HUDEP-2 (cell line): ENCODE results near the gene C14orf119.

Experiments used
- DNase-seq, 76 experiments: peaks; one replicate each; lab custom pipeline; 2025; ENCODE audit not compliant: unreplicated experiment in 76 of 76; lab: John Stamatoyannopoulos, UW

Gene C14orf119

GRCh38 chr14:23095196-23096108 is at the start of gene C14orf119:
Gene C14orf119, plus strand, starts transcription at chr14:23095505. Its CDS starts 2,154 bp downstream, at chr14:23097659.
- DNase-seq, result no peak

GRCh38 chr14:23047034-23047634 is 48.2 kb upstream of the C14orf119 start:
- DNase-seq, result no peak

- no peak for DNase-seq
Measured at GRCh38 chr14:23047751-23048693, 47.3 kb upstream of the C14orf119 start.

GRCh38 chr14:23049011-23049410 is 46.3 kb upstream of the C14orf119 start:
- DNase-seq, result no peak

GRCh38 chr14:23051141-23052057 is 43.9 kb upstream of the C14orf119 start:
- no peak for DNase-seq

DNA sequence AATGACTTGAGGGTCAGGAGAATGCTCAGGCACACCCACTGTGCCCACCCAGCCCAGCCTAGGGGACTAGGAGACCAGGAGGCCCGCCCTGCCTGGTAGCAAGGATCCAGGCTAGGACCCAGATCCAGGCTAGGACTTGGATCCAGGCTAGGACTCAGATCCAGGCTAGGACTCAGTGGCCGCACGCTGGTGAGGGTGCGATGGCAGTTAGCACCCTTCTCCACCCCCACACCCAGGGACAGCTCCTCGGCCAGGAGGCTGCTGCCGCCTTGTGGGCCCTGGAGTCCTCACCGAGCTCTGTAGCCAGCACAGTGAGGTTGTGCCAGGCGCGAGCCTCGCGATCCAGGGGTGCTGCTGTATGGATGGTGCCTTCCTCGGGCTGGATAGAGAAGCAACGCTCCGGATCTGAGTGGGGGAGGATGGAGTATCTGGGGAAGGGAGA is 43.1 kb upstream of the C14orf119 start:
- no peak for DNase-seq

DNA sequence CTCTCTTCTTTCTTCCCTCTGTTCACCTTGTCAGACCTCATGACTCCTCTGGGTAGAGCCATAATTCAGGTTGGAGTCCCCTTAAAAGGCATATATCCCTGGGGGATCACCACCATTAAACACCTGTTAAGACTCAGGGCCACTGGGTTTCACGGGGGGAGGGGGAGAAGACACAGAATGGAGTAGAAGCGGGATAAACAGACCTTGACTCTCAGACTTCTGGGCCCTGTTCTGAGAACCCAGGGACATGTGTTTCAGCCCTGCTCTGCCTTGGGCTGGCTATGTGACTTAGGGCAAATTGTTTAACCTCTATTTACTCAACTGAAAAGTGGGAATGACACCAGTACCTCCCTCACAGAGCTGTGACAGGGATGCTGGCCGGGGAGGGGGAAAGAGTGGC is 42.6 kb upstream of the C14orf119 start:
- DNase-seq, result no peak

GRCh38 chr14:23053426-23053825 is 41.9 kb upstream of the C14orf119 start:
- DNase-seq, result no peak

DNA sequence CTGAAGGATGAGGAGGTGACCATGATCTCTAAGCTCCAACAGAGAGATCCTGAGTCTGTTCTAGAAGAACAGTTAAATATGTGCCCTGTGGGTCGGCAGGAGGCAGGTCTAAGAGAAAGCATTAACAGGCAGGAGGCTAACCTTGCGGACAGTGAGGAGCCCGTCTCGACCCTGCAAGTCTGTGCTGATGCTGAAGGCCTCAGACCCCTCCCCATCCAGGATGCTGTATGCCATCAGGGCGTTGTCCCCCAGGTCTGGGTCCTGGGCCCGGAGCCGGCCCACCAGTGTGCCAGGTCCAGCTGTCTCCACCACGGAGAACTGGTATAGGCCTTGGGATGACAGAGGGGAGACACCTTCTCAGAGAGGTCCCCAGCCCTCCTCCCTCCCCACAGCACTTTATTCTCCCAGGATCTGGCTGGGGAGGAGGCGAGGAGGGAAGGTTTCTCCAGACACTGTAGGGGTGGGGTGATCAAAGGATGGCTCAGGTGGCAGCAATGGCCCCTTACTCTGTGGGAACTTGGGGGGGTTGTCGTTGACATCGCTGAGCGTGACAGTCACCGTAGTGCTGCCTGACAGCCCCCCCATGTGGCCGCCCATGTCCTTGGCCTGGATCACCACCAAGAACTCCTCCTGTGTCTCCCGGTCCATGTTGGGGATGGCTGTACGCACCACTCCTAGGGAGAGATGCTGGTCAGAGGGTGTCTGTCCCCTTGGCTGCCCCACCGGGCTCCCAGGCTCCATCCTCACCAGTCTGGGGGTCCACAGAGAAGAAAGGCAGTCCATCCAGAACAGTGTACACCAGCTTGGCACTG is 41.1 kb upstream of the C14orf119 start:
- DNase-seq, result no peak

DNA sequence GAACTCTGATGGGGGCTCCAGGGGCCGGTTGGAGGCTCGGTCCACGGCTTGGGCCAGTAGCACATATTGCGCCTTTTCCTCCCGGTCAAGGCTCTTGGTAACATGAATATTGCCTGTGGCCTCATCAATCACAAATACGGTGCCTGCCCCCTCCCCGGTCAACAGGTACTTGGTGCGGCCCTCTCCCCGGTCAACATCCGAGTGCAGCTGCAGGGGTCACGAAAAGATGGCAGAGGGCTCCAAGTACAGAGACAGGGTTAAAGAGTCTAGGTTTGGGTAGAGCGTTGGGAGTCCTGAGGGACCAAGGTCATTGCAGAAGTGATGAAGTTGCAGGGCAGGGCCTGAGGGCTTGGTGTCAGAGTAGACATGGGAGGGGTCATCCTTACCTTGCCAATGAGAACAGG is 40.2 kb upstream of the C14orf119 start:
- DNase-seq, result no peak

DNA sequence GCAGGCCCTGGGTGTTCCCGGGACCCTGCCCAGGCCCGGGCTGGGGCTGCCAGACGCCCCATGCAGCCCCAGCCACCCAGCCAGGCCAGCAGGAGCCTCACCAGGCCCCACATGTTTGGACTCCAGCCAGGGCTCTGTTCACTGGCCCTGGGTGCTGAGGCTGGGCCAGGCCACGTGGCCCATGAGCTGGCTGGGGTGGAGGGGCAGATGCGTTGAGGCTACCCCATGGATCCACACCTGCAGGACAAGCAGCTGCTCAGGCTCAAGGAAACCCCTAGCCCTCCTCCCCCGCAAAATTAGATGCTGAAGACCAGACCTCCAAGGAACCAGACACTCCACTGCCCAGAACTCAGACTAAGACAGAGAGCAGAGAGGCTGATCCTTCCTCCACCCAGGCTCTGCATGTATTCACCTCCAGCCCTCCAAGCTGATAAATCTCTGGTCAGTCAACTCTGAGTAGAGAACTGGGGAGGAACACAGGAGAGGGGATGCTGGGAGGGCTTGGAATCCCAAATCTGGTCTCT is 39.6 kb upstream of the C14orf119 start:
- DNase-seq, result no peak

- DNase-seq, result no peak
Measured at GRCh38 chr14:23056145-23056955, 39.0 kb upstream of the C14orf119 start.

- no peak for DNase-seq
Measured at GRCh38 chr14:23056956-23057756, 38.1 kb upstream of the C14orf119 start, which contains the start of gene CDH24. Gene CDH24, minus strand, starts transcription at chr14:23057520. Its CDS starts 1,787 bp downstream, at chr14:23055733.

DNA sequence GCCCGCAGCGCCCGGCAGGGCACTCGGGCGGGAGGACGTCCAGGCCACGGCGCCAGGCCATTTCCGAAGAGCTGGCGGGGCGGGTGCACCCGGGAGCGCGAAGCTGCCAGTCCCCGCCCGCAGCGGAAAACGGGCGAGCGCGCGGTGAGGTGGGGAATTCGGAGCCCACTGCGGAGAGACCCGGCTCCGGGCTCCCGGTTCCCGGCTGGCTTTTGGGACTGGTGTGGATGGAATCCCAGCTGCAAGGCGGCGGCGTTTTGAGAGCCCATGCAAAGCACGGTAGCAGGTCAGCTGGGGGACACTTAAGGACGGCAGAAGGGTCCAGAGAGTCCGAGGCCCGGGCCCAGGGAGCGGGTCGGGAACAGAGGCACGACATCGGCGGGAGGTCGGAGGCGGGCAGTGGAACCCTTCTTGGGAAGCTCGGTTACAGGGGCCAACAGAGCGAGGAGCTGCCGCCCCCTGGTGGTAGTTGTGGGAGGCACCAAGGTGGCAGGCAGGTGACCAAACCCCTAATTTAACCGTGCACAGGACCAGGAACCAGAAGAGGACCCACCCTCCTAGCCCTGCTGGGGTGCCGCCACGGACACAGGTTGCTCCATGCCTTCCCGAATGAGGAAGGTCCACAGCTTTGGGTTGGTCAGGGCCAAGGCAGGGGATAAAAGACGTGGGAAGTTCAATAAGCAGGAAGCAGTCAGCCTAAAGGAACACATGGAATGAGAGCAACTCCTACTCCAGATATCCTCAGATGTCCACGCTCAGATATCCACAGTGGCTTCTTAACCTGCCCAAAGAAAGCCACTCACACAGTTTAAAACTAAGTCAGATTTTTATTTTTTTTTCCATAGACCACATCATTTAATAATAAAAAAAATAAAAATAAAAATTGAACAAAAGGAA is 37.3 kb upstream of the C14orf119 start:
- DNase-seq, result no peak

DNA sequence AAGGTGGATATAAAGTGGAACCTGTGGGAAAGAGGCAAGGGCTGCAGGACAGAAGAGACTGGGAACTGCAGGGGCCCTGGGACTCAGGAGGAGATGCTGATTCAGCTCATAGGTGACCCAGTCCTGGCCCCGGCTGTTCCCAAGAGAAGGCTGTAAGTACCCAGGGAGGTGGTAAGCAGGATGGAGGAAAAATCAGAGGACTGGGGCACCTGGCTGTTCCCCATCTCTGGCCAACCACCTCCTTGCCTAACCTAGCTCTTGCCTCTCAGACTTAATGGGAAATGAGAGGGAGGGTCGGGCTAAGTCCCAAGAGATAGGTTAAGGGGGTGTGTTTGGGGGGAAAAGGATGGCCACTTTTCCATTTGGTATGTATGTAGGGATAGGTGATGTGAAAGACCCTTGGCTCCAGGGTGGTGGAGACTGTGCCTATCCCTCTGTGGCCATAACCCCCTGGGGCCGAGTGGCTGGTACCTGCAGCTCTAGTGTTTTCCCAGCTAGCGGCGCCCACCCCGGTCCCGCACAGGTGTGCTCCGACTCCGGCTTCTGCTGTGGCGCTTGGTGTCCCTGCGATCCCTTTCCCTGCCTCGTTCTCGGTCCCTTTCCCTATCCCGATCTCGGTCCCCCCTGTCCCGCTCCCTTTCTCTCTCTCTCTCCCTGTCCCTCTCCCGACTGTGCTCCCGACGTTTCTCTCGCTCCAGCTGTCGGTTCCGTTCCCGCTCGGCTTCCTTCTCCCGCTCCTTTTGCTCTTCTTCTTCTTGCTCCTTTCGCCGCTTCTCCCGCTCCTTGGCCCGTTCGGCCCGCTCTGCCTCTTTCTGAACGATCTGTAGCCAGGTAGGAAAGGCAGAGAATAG is 36.4 kb upstream of the C14orf119 start:
- DNase-seq, result no peak
